ENCODE results near the gene HMGB3.
"Not testable (repeated sequence)": the region's sequence is repeated elsewhere in the genome, so short reads cannot be mapped to it uniquely, and the experiment has no call there.

Gene HMGB3

DNA sequence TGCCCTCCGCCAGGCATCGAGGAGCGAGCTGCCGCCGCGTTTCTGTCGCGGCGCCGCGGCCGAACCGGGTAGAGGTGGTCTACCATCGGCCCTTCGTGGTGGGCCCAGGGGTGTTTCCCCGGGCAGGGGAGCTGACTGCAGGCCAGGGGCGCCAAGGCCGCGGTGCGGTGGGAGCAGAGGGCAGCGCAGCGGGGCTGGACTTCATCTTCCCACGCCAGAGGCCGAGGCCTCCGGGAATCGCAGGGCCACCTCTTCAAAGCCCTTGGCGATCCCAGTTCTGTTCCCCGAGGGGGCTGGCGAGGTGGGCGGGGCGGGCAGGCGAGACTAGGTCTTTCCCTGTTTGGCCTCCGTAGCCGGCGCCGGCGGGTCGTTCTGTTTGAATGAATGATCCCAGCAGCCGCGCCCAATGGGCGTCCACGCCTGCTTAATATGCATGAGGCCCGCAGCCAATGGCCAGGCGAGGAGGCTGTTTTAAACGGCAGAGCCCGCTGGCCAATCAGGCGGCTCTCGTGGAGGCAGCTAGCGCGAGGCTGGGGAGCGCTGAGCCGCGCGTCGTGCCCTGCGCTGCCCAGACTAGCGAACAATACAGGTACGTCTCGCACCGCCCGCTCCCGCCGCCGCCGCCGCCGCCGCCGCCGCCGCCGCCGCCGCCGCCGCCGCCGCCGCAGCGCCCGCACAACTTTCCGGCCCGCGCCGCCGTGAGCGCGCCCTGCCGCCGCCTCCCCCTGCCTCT lies at the start of gene HMGB3:
HMGB3 (plus strand) TSS at position 548 of the 733 bp plus-strand sequence. CDS start 2,265 bp downstream, outside the sequence.
- peak; percentile 89 for DNase-seq

DNA sequence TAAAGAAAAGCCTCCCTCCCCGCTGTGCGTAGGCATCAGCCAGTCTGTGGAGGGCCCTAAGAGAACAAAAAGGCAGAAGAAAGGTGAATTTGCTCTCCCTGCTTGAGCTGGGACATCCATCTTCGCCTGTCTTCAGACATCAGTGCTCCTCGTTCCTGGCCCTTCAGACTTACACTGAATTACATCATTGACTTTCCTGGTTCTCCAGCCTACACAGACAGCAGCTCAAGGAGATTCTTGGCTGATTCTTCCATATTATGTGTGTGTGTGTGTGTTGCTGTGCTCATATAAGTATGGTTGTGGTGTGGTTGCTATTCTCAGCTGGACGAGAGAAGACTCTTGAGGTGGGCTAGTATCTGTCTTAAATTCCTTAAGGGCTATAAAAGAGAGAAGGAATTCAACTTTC lies 49.2 kb upstream of the HMGB3 start:
- DNase-seq: no peak

DNA sequence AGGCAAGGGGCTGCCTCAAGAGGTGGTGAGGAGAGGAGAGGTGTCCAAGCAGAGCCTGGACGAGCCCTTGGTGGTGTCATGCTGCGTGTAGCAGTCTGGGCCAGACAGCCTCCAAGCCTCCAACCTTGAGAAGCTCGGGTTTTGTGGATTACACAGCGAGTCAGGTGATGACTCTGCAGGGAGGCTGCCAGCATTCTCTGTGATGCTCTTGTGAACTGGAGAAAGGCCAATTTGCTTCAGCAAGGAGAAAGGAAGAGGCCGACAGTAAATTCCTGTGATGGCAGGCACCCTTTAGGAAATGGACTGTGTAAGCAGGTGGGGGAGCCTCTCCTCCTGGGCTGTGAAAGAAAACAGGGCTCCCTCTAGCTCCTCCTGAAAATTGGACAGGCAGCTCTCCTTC lies 48.7 kb upstream of the HMGB3 start:
- DNase-seq: no peak

DNA sequence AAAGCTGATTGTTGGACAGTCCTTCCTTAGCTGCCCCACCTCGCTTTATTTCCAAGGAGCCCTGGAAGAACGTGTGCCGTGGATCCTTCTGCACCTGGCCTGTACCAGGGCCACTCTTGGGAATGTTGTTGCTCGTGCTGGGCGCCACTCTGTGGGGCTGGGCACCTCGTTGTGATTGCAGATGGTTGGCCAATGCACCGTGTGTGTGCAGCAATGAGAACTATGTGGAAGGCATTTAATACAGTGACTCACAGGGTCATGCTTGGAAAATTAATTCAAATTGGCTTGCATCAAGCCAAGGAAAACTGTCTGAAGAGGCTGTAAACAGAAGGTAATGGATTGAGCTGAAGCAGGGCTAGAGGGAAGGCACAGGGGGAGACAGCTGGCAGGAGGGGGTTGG lies 47.7 kb upstream of the HMGB3 start:
- DNase-seq: no peak

DNA sequence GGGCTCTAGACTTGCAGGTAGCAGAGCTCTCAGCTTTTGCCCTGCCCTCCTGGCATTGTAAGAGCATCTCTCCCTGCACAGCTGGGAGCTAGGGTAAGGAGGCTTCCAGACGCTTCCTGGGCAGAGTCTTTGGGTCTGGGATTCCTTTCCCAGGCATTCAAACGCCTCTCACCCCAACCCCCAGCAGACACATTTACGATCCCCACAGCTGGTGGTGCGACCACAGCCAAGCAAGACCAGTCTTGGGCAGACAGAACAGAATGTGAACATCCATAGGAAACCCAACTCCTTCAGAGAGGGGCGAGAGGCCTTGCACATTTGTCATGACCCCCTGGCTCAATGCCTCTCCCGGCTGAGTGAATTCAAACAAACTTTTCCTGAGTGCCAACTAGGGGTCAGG lies 46.6 kb upstream of the HMGB3 start:
- DNase-seq: no peak

DNA sequence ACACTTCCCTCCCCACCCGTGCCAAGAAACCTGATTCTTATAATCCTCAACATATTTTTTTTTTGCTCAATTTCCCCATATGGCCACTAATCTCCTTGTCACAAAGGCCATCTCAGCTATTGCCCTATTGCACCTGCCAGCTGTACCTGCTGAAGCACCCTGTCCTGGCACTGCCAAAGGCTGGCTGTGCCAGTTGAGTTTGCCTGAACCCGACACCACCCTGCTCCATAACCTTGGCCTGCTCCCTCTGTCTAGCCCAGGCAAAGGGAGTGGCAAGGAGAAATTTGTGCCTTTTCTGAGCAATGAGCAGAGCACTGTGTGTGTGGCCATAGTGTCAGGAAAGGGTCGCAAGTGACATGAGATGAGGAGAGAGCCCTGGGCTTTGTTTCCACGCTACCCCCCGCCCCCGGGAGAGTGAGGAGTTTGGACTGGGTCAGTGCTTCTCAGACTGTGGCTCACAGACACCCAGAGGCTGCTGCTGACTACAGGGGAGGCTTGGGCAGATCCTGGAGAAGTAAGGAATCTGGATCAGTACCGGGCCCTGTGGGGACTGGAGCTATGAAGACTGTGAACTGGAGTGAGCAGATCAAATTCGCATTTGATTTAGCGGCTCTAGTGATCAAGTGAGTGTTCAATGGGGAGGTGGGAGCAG lies 42.2 kb upstream of the HMGB3 start:
- no peak for DNase-seq

DNA sequence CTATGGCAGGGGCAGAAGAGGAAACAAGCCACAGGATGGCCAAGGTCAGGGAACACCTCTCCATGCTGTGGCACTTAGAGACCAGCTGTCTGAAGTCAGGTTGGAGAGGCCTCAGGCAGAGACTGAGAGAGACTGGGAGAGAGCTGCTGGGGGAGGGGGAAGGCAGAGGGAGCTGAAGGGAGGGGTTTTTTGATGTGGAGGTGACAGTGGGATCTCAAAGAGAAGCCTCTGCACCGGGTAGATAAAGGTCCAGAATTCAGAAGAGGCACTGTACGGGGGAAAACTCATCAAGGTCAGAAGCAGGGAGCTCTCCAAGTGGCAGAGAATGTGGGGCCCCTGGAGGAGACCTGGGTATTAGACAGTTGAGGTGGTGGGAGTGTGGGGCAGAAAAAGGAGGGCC lies 41.6 kb upstream of the HMGB3 start:
- DNase-seq: no peak

DNA sequence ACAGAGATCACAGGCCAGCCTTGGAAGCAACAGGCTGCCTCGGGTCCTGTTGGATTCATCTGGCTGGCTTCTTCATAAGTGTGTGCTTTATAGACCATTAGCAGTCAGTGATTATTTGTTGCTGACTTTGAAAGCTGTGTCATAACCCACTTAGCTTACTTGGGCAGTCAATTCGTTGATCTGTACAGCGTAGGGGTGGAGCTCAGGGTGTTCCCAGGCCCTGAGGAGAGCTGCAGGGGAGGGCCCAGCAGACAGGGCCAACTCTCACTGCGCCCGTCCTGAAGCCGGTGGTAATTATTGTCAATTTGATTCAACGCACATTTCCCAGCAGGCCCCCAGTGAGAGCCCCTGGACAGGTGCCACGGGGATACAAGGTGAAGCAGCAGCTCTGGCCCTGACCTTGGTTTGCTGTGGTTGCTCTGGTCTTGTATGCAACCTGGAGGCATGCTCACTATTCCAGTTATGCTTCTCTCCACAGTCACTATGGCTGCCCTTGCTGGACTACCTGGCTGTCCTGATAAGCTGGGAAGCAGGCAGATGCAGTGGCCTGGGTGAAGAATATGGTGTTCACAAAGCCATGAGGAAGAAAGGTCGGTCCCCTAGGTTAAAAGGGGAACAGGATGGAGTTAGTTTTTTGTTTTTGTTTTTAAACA lies 40.1 kb upstream of the HMGB3 start:
- no peak for DNase-seq

DNA sequence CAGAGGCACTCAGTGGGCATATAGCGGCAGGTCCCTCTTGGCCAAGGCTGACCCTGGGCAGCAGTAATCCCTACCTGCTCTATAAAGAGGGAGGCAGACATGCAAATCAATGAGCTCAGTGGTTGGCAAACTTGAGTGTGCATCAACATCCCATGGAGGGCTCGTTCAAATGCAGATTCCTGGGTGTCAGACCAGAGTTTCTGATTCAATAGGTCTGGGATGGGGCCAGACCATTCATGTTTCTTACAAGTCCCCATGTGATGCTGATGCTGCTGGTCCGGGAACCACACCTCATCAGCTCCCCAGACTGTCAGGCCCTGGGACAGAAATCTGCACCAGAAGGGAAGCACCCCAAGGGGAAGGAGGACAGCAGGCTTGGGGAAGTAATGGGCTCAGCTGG lies 38.9 kb upstream of the HMGB3 start:
- DNase-seq: no peak

DNA sequence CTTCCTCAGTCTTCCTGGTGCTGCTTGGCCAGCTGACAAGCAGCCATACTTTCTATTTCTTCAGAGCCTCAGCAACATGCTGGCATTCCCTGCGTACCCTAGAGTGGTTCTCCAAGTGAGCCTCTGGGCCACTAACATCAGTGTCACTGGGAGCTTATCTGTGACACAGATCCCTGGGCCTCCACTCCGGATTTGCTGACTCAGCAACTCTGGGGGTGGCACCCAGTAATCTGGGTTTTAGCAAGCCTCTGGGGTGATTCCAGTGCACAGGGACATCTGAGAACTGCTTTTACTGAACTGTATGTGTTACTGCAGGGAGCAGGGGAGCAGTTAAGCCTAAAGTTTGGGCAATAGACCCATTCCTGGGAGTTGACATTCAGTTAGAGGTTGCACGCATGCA lies 28.2 kb upstream of the HMGB3 start:
- DNase-seq: no peak

DNA sequence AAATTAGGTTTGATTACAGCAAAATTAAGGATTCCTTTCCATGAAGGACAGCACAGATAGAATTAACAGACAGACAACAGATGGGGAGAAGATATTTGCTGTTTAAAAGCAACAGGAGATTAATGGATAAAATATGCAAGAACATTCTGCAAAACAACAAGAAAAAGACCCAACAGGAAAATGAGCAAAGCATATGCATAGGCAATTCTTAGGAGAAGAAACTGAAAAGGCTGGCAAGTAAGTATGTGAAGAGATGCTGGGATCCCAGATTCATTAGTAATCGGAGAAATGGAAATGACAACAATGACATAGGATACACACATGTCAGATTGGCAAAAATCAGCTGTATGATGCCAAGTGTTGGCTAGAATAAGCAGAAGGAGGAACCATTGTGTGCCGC lies 27.5 kb upstream of the HMGB3 start:
- no peak for DNase-seq

DNA sequence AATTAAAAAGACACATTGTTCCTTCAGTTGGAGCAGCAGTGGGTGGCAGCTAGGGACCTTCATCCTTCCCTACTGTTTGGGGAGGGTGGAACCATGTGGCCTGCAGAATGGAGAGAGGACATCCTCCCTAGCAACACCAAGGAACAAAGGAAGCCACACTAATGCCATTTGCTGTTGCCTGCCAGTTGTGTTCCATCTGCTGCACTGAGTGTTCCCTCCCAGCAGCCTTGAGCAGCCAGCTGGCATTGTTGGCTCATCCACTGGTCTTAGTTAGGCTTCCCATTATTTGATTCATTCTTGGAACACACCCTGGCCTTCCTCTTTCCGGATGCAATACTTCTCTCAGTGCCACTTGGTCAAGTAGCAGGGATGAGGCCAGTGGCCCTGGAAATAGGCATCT lies 25.0 kb upstream of the HMGB3 start:
- no peak for DNase-seq

DNA sequence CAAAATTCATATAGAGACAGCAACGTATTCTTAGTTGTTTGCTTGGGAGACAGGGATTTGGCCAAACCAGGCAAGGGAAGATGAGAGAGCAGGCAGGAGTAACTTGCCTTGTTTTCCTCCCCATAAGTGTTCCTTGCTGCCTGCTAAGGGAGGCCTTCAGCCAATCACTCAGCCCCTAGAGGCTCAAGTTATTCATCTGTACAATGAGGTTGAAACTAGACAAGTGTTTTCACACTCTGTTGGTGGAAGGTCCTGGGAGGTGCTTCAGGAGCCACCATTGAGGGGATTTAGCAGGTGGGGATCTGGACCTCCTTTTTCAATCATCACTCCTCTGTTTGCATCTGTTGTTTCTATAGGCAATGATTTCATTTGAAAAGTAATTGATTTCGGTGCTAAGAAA lies 23.6 kb upstream of the HMGB3 start:
- DNase-seq: no peak

DNA sequence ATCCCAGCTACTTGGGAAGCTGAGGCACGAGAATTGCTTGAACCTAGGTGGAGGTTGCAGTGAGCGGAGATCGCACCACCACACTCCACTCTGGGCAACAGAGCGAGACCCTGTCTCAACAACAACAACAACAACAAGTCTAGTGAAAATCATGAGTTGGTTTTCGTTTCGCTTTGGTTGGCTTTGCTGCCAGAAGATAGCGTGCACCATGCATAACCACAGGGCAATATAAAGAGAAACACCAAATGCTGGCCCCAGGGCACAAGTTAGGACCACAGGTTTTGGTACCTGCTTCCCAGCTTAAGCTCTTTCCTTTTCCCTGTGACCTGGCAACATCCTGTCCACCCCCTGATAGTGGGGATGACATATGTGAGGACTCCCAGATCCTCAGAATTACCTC lies 21.5 kb upstream of the HMGB3 start:
- no peak for DNase-seq

DNA sequence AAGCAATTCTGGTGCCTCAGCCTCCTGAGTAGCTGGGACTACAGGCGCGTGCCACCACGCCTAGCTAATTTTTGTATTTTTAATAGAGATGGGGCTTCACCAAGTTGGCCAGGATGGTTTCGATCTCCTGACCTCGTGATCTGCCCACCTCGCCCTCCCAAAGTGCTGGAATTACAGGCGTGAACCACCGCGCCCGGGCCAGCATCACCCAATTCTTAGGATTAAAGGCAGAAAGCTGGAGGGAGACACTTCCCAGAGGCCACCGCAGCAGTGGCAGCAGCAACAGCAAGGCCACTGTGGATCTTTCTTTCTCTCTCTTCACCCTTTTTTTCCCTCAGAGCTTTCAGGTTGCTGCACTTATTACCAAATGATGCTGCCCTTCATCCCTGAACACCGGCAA lies 18.7 kb upstream of the HMGB3 start:
- not testable (repeated sequence) for DNase-seq

DNA sequence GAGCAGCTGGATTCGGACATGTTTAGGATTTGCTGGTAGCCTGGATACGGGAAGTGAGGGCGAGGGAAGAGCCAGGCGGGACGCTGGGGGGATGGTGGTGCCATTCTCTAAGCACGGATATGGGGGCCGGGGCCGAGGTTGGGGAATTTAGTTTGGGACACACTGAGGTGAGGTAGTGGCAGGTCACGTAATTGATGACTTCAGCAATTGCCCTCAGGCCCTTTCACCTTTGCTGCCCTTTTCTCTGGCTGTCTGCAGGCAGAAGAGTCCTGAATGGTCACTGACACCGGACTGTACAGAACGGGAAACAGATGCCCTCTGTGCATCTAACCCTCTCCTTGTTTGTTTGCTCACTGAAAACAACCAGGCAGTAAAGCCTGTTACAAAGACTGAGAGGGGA lies 16.9 kb upstream of the HMGB3 start:
- DNase-seq: no peak

DNA sequence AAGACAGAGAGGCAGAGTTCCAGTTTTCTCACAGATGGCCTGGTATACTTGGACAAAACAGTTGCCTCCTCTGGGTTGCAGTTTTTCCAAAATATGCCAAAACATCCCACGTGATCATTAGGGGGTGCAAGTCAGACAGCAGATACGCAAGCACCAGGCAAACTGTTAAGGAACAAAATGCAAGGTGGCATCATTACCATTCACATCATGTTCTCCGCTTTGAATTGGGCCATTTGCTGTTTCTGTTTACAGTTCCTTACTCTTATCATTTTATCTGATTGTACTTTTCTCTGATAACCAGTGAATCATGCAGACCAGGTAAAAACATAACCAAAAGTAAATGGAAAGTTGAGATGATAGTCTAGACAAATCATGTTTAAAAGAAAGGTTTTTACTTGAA lies 16.4 kb upstream of the HMGB3 start:
- no peak for DNase-seq

DNA sequence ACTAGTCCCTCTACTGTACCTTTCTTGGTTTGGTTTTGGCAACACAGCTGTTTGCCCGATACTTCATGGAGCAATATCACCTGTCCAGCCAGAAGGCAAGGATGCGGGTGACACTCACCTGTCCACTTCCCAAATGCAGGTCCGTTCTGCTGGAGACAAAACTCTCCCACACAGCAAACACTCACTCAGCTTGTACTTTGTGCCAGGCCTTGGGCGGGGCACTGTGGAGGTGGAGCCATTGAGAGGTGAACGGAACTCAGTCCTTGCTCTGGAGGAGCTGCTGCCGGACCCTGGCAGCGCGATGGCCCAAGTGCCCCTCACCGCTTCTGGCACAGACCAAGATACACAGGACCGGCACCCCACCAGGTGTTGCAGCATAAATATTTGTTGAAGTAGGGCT lies 15.3 kb upstream of the HMGB3 start:
- no peak for DNase-seq

DNA sequence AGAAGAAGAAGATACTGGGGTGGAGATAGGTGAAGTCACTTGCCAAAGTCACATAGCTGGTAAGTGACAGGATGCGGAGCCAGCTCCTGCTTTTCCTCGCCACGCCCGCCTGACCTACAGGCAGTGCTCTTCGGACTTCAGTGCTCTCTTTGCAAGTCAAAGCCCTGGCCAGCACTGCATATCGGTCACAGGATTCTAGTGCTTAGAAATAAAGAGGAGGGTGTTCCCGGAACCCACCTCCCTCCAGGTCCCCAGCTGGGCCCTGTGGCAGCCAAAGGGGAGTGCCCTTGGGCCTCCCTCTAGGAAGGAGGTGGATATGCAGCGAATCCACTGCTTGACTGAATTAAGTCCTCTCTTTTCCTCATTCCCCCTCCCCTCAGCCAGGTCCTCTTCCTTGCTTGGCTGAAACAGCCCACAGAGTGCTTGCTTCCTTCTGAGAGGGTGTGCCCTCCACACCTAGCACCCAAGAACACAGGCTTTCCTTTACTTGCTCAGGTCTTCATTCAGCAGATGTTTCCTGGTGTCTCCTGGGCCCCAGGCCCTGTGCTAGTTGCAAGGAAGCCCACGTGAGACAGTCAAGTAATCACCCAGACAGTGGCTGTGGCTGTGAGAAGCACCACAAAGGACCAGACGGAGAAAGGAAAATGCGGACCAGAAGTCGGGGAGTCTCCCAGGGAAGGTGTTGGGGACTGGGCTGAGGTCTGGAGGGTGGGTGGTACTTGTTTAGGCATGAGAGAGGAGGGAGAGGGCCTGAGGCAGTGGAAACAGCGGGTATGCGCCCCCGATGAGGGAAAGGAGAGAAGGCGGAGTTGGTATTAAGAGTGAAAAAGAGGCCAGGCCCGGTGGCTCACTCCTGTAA lies 14.0 kb upstream of the HMGB3 start:
- DNase-seq: no peak

DNA sequence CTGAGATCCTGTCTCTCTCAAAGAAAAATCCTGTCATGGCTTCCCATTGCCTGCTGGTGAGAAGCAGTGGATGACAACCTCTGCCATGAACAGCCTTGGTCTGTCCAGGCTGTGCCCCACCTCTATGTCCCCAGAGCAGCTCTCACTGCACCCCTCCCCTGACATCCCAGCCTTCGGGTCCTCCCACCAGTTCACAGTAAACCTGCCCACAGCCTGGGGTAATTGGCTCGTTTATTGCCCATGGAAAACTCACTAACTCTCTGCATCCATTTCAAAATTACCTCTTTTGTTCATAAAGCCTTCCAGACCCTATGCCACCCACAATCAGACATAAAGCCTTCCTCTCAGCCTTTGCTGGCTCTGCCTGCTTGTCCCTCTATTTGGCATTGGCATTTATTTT lies 10.7 kb upstream of the HMGB3 start:
- no peak for DNase-seq

DNA sequence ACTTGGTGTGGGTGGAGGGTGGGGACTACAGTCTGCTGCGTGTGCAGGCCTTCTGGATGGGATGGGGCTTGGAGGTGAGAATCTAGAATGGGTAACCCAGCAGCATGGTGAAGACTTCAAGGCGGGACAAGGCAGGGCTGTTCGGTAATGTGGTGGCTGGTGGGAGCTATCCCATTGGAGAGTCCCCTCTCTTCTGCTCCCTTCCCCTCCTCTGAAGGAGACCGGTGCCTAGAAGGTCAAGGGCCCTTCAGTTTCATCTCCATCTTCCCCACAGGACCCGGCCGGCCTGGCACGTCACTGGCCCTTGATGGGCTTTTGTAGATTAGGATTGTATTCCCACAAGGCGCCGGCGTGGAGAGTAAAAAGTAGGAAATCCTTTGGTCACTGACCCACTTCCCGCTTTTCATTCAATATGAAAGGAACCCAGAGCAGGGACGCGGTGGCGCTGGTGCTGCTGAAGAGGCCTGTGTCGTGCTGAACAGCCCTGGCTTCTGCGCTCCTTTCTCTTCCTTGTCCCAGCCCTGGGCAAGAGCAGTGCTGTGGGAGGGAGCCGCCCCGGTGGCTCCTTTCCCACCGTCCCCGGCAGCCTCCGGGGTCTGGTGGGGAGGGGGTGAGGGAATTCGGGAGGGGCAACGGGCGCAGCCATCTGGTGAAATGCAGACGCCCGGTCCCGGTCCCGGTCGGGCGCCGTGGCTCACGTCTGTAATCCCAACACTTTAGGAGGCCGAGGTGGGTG lies 7.3 kb upstream of the HMGB3 start:
- no peak for DNase-seq

DNA sequence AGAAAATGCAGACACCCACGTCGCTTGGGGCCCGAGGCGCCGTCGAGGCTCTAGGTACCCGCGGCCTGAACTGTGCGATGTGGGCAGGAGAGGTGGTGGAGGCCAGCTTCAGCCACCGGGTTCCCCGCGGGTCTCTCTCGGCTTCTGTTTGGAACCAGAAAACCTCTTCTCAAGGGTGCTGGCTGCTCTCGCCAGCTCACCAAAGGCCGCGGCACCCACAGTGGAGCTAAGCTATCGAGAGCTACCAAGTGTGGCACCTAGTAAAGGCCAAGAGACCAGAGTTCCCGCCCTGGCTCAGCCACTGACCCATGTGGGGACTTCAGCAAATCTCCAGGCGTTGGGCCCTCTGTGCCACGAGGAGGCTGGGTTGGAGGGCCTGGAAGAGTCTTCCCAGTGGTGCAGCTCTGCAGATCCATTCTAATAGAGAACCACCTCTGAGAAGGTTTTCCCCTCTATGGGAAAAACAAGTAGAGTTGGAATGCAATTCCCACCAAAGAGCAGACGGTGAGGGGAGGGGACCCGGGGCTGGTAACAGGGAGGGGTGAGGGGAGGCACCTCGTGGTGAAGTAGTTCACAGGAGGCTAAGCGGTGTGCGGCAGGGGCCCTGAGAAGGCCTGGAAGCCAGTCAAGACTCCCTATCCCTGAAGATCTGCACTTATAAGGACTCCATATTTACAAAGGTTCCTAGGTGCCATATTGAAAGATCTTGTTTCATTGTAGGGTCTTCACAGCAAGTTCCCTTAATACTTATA lies 5.5 kb upstream of the HMGB3 start:
- DNase-seq: no peak

All from retina (tissue), 1 donor.